Uterus (tissue), 2 donors: ENCODE results near the gene PCNX4.

Experiments
- CTCF ChIP-seq, 4 experiments: fragments of 200-600 bp in 2 of 4; fragments of 450-650 bp in 2 of 4; sonication (generic) in 2 of 4; IDR thresholded peaks; one replicate each; pipeline ENCODE4 v1.5.1; 2016 to 2019; ENCODE audit warnings: antibody characterized with exemption in 4 of 4, mild to moderate bottlenecking in 2 of 4, moderate library complexity in 1 of 4
- POLR2A ChIP-seq, 2 donors: fragments of 450-650 bp; IDR thresholded peaks; one replicate each; pipeline ENCODE4 v1.6.1; 2016; ENCODE audit warnings: antibody characterized with exemption in 2 of 2, mild to moderate bottlenecking in 1 of 2, moderate library complexity in 1 of 2

DNA sequence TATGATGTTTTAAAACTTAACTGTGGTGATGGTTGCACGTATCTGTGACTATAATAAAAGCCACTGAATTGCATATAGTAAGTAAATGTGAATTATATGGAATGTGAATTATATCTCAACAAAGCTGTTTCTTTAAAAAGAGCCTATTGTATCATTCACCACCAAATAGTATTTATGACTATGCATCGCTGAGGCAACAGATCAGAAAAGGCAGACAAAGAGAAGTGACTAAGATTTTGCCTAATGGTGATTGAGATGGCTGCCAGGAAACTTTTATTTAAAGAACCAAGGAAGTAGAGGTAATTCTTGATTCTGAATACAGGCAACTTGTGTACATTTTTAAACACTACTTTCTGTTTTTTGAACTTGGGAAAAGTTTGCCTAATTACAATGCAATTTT, 41.8 kb downstream of the PCNX4 start:
- TF ChIP-seq POLR2A (IDR thresholded peaks at IDR 0.05) (no peak), CTCF (IDR thresholded peaks at IDR 0.05) (no peak)
